Liver (tissue), 3 donors: Measurements from ENCODE around the gene NOS1.

ENCODE experiments used
- RAD21 ChIP-seq, 2 donors: IDR thresholded peaks; 2 replicates each; pipeline ENCODE4 v1.6.1; 2016; ENCODE audit warnings: antibody characterized with exemption in 2 of 2, mild to moderate bottlenecking in 2 of 2
- RXRA ChIP-seq, 2 donors: IDR thresholded peaks; 2 replicates each; pipeline ENCODE4 v1.6.1; 2017 to 2018; ENCODE audit warnings: antibody characterized with exemption in 2 of 2, mild to moderate bottlenecking in 1 of 2
- SP1 ChIP-seq: IDR thresholded peaks from 2 replicates; pipeline ENCODE4 v1.6.1; 2018; ENCODE audit warnings: antibody characterized with exemption, mild to moderate bottlenecking
- TAF1 ChIP-seq: conservative IDR thresholded peaks from 2 replicates; pipeline ENCODE4 v1.6.1; 2016; ENCODE audit warnings: antibody characterized with exemption, mild to moderate bottlenecking
- TF ChIP-seq, protein P1 (sequence below): fragments of 150-350 bp; IDR thresholded peaks from 2 replicates; pipeline ENCODE4 v1.5.1; 2017; ENCODE audit warnings: improper control_type of control experiment, low read depth, low read length; ENCODE audit not compliant: missing input control
- TF ChIP-seq, protein P2 (sequence below): IDR thresholded peaks from 2 replicates; pipeline ENCODE4 v1.6.1; 2016; ENCODE audit warnings: antibody characterized with exemption
- TF ChIP-seq, protein P3 (sequence below): IDR thresholded peaks from 2 replicates; pipeline ENCODE4 v1.6.1; 2016; ENCODE audit warnings: antibody characterized with exemption
- TF ChIP-seq, protein P4 (sequence below): IDR thresholded peaks from 2 replicates; pipeline ENCODE4 v1.6.1; 2016; ENCODE audit warnings: antibody characterized with exemption
- TF ChIP-seq, protein P5 (sequence below): IDR thresholded peaks from 2 replicates; pipeline ENCODE4 v1.6.1; 2016; ENCODE audit warnings: antibody characterized with exemption, mild to moderate bottlenecking
- donor health status: healthy.
- donor health status: healthy.

DNA sequence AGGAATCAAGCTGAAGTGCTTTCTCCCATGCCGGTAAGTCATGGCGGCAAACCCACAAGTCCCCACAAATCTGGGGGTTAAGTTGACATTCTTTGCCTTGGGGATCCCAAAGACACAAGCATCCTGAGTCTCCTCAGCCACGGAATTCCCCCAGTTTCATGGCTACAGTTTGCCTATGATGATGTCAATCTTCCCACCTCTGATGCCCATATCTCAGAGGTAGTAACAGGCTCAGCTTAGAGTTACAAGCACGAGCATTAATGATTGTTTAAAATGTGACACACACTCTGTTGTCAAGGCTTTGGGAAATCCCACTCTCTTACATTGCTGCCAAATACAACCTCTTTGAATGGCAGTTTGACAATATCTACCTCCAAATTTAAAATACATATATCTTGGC is 22.3 kb downstream of the NOS1 start:
- TF ChIP-seq, protein P1, sequence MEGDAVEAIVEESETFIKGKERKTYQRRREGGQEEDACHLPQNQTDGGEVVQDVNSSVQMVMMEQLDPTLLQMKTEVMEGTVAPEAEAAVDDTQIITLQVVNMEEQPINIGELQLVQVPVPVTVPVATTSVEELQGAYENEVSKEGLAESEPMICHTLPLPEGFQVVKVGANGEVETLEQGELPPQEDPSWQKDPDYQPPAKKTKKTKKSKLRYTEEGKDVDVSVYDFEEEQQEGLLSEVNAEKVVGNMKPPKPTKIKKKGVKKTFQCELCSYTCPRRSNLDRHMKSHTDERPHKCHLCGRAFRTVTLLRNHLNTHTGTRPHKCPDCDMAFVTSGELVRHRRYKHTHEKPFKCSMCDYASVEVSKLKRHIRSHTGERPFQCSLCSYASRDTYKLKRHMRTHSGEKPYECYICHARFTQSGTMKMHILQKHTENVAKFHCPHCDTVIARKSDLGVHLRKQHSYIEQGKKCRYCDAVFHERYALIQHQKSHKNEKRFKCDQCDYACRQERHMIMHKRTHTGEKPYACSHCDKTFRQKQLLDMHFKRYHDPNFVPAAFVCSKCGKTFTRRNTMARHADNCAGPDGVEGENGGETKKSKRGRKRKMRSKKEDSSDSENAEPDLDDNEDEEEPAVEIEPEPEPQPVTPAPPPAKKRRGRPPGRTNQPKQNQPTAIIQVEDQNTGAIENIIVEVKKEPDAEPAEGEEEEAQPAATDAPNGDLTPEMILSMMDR: no peak
- TF ChIP-seq SP1 (no peak), TAF1 (no peak), RXRA (IDR thresholded peaks at IDR 0.05) (no peak), RAD21 (IDR thresholded peaks at IDR 0.05) (no peak)
- TF ChIP-seq, protein P2, sequence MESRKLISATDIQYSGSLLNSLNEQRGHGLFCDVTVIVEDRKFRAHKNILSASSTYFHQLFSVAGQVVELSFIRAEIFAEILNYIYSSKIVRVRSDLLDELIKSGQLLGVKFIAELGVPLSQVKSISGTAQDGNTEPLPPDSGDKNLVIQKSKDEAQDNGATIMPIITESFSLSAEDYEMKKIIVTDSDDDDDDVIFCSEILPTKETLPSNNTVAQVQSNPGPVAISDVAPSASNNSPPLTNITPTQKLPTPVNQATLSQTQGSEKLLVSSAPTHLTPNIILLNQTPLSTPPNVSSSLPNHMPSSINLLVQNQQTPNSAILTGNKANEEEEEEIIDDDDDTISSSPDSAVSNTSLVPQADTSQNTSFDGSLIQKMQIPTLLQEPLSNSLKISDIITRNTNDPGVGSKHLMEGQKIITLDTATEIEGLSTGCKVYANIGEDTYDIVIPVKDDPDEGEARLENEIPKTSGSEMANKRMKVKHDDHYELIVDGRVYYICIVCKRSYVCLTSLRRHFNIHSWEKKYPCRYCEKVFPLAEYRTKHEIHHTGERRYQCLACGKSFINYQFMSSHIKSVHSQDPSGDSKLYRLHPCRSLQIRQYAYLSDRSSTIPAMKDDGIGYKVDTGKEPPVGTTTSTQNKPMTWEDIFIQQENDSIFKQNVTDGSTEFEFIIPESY: no peak
- TF ChIP-seq, protein P3, sequence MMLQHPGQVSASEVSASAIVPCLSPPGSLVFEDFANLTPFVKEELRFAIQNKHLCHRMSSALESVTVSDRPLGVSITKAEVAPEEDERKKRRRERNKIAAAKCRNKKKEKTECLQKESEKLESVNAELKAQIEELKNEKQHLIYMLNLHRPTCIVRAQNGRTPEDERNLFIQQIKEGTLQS: no peak
- TF ChIP-seq, protein P4, sequence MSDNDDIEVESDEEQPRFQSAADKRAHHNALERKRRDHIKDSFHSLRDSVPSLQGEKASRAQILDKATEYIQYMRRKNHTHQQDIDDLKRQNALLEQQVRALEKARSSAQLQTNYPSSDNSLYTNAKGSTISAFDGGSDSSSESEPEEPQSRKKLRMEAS: no peak
- TF ChIP-seq, protein P5, sequence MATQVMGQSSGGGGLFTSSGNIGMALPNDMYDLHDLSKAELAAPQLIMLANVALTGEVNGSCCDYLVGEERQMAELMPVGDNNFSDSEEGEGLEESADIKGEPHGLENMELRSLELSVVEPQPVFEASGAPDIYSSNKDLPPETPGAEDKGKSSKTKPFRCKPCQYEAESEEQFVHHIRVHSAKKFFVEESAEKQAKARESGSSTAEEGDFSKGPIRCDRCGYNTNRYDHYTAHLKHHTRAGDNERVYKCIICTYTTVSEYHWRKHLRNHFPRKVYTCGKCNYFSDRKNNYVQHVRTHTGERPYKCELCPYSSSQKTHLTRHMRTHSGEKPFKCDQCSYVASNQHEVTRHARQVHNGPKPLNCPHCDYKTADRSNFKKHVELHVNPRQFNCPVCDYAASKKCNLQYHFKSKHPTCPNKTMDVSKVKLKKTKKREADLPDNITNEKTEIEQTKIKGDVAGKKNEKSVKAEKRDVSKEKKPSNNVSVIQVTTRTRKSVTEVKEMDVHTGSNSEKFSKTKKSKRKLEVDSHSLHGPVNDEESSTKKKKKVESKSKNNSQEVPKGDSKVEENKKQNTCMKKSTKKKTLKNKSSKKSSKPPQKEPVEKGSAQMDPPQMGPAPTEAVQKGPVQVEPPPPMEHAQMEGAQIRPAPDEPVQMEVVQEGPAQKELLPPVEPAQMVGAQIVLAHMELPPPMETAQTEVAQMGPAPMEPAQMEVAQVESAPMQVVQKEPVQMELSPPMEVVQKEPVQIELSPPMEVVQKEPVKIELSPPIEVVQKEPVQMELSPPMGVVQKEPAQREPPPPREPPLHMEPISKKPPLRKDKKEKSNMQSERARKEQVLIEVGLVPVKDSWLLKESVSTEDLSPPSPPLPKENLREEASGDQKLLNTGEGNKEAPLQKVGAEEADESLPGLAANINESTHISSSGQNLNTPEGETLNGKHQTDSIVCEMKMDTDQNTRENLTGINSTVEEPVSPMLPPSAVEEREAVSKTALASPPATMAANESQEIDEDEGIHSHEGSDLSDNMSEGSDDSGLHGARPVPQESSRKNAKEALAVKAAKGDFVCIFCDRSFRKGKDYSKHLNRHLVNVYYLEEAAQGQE: no peak
